GM12874 (cell line): ENCODE results near the gene GFRA1.

Experiments used
- TF ChIP-seq, protein P1 (sequence below): IDR thresholded peaks from 2 replicates; pipeline ENCODE4 v1.5.1; 2011; ENCODE audit warnings: low read depth, mild to moderate bottlenecking, control low read depth, low read length, moderate library complexity; ENCODE audit not compliant: insufficient read depth

The GFRA1 gene

DNA sequence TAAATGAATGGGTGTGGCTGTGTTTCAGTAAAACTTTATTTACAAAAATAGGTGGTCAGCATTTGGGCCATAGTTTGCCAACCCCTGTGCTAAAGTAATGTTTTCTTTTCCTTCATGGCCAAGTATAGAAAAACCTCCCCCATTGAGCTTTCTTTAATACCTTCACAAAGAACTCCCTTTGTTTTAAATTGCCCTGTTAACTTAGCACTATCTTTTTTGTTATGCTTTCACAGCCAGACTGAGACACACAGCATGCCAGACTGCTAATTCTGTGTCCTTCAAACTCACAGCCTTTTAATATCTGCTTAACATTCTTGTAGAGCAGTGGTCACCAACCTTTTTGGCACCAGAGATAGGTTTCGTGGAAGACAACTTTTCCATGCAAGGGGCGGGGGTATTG is 78.0 kb downstream of the GFRA1 start:
- TF ChIP-seq, protein P1, sequence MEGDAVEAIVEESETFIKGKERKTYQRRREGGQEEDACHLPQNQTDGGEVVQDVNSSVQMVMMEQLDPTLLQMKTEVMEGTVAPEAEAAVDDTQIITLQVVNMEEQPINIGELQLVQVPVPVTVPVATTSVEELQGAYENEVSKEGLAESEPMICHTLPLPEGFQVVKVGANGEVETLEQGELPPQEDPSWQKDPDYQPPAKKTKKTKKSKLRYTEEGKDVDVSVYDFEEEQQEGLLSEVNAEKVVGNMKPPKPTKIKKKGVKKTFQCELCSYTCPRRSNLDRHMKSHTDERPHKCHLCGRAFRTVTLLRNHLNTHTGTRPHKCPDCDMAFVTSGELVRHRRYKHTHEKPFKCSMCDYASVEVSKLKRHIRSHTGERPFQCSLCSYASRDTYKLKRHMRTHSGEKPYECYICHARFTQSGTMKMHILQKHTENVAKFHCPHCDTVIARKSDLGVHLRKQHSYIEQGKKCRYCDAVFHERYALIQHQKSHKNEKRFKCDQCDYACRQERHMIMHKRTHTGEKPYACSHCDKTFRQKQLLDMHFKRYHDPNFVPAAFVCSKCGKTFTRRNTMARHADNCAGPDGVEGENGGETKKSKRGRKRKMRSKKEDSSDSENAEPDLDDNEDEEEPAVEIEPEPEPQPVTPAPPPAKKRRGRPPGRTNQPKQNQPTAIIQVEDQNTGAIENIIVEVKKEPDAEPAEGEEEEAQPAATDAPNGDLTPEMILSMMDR: no peak

DNA sequence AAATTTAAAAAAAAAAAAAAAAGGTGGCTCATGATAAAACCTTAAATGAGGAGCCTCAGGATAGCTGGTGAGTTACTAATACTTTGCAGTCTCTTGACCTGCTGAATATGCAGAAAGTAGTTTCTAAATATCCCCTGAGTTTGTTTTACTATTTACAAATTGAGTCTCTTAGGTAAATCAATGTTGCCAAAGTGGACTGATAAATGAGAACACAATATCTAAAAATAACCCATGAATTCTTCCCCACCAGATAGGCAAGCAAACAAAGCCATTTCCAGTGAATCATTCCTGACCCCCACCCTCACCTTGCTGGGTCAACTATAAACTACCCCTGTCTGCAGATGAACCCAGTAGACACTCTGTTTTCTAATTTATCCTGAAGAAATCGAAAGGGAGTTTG is 78.9 kb downstream of the GFRA1 start:
- TF ChIP-seq, protein P1: no peak

GRCh38 chr10:116190883-116191282 is 82.1 kb downstream of the GFRA1 start:
- TF ChIP-seq, protein P1: no peak

- TF ChIP-seq, protein P1: no peak
Measured at GRCh38 chr10:116186273-116186672, 86.7 kb downstream of the GFRA1 start.

DNA sequence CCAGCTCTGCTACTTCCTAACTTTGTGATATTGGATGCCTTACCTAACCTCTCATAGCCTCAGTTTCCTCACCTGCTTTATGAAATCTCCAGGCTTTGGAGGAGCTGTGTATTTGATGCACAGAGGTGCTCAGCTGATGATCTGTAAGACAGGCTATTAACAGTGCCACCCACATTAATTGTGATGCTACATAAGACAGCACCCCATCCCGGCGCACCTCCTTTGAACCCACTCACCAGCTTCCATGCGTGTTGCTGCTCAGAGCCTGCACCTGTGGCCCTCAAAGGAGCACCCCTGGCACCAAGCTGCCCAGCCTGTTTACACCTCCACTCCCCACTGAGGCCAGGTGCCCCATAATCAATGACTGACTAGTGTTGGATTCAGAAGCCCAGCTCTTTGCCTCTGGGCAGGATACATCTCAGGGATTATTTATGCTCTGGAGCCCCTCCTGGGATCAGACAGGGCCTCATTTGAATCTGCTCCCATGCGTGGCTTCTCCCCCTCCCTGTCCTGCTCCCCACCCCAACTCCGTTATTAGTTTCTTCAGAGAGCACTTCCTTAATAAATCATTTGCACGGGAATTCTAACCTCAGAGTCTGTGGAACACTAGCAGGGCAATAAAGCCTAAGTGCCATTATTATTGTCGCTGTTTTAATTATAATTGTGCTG is 87.7 kb downstream of the GFRA1 start:
- TF ChIP-seq, protein P1: no peak

DNA sequence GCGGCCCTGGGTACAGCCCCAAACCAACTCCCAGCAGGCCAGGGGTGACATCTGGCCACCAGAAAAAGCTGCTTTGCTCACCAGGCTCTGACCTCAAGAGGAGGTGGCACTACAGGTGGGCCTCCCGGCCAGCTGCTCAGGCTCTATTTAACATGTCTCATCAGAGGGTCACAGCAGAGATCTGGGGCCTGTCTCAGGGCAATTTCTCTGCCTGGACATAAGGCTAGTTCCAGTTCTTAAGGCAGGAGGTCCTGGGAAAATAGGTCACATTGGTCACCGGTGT is 88.6 kb downstream of the GFRA1 start:
- TF ChIP-seq, protein P1: no peak

DNA sequence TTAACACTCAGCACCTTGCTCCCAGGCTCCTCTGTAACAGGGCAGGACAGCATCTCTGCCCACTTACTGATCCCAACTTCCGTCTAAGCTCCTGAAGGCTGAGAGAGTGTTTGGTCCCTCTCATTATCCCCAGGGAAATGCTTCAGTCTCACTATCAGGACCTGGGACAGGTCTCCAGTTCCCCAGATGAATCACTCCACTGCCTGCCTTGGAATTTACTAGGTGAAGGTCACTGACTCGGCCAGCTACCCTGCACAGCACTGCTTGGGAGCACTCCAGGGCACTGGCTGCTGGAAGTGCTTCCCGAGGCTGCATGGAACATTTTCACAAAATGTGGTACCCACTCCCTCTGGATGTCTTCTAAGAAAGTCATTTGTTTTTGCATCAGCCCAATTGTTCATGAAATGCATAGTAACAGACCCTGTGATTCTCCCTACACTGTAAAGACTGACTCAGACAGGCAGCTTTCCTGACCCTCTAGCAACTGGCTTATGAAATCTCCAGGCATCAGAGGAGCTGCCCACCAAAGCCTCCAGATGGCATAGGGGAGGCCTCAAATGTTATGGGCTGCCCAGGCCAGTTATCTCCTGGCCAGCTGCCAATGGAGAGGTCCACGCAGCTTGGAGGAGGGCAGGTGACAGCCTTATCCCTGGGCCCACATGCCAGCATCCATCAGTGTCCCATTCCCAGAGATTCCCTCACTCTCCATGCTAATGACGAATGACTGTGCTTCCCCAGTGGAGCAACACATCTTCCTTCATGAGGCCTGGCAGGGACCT is 89.1 kb downstream of the GFRA1 start:
- TF ChIP-seq, protein P1: no peak
